GM18870 (cell line): ENCODE results near the gene OSCAR.
A peak's percentile ranks its signal among the peaks of the same experiment; 100 is the strongest.
"Not testable (repeated sequence)": the region's sequence is repeated elsewhere in the genome, so short reads cannot be mapped to it uniquely, and the experiment has no call there.

Experiments
- ATAC-seq: cut with Tn5 transposase; IDR thresholded peaks from one replicate; pipeline ENCODE4 v1.9.1; 2021; ENCODE audit warnings: moderate library complexity; ENCODE audit not compliant: unreplicated experiment

Gene OSCAR

GRCh38 chr19:54127688-54128440 is 27.3 kb upstream of the OSCAR start:
- no peak for ATAC-seq

GRCh38 chr19:54125713-54126112 is 25.1 kb upstream of the OSCAR start:
- no peak for ATAC-seq

- no peak for ATAC-seq
Measured at GRCh38 chr19:54124393-54124792, 23.8 kb upstream of the OSCAR start.

DNA sequence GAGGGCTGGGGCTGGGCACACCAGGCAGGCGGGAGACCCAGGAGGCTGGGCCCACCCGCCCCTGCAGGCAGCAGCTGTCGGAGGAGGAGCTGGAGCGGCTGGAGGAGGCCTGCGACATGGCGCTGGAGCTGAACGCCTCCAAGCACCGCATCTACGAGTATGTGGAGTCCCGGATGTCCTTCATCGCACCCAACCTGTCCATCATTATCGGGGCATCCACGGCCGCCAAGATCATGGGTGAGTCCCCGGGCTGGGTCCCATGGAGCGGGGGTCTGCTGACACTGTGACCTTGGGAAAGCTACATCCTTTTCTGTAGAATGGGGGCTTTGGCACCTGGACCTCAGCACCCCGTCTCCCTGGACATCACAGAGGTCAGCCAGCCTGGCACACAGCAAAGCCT is 23.1 kb upstream of the OSCAR start:
- no peak for ATAC-seq

- no peak for ATAC-seq
Measured at GRCh38 chr19:54121259-54121658, 20.7 kb upstream of the OSCAR start.

GRCh38 chr19:54115109-54116063 is 14.8 kb upstream of the OSCAR start, which contains the start of the genes PRPF31 and TFPT:
PRPF31 (plus strand) TSS chr19:54115754; CDS start chr19:54118279, 2,525 bp downstream.
TFPT (minus strand) TSS chr19:54115657; CDS start chr19:54115269, 388 bp downstream.
- peak; percentile 83 for ATAC-seq

DNA sequence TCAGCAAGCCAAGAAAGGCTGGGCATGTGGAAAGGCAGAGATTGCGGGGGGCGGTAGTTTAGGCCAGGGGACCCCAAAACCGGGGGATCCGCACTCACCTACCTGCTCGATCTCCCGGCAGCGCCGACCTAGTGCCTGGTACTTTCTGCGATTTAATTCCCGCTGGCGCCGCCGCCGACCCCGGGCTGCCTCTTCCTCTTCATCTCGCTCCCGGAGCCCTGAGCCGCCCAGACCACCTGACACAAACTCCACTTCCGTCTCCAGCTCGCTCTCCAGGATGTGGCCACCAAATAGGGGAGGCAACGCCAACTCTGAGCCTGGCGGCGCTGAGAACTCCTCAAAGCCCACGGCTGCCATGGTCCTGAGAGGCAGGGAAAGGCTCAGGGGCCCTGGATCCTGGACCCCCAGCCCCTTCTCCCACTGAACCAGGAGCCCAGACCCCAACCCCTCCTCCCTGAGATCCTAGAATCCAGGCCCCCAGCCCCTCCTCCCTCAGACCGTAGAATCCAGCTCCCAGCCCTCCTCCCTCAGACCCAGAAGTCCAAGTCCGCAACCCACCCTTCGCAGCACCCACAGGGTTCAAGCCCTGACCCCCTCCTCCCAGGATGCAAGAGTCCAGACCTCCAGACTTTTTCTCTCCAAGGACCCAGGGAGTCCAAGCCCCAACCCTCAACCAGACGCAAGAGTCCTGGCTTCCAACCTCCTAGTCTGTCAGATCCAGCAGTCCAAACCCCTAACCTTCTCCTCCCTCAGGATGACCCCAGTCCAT is 13.9 kb upstream of the OSCAR start:
- ATAC-seq = no peak

DNA sequence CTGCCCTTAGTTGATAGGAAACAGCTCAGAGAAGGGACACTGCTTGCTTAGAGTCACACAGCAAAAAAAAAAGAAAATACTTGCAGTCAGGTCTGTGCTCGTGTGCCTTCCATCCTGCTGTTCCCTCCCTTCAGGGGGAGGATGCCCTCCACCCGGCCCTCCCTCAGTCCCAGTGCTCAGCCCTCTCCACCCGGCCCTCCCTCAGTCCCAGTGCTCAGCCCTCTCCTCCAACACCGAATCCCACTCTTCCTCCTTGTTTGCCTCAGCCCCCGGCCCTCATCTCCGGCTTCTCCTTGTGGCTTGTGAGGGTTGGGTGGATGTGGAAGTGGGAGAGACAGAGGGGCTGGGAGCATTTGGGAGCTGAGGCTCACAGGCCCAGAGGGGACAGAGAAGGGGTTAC is 9.0 kb upstream of the OSCAR start:
- no peak for ATAC-seq

DNA sequence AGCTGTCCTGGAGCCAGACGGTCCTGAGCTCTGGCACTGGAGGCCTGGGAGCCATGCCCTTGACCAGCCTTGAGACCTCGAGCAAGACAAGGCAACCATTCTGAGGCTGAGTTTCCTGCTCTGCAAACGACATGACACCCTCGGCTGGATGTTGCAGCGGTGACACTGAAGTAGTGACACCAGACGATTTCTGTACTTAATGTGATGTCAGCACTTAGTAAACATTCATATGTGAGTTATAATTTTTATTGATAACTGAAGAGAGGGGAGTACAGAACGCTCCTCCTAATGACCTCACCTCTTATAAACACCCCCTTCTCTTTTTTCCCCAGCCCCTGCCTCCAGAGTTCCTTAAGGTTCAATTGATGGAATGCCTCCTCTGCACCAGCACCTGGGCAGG is 7.9 kb upstream of the OSCAR start:
- ATAC-seq = no peak

GRCh38 chr19:54107876-54108490 is 7.4 kb upstream of the OSCAR start:
- no peak for ATAC-seq

- ATAC-seq = no peak
Measured at GRCh38 chr19:54106716-54107115, 6.1 kb upstream of the OSCAR start.

- no peak for ATAC-seq
Measured at GRCh38 chr19:54105796-54106195, 5.2 kb upstream of the OSCAR start.

GRCh38 chr19:54104998-54105715 is 4.6 kb upstream of the OSCAR start:
- ATAC-seq = no peak

GRCh38 chr19:54102421-54103169 is 2.0 kb upstream of the OSCAR start, which contains the start of gene NDUFA3:
NDUFA3 (plus strand) TSS chr19:54102855; CDS start chr19:54102879, 24 bp downstream.
- ATAC-seq = peak; percentile 88

DNA sequence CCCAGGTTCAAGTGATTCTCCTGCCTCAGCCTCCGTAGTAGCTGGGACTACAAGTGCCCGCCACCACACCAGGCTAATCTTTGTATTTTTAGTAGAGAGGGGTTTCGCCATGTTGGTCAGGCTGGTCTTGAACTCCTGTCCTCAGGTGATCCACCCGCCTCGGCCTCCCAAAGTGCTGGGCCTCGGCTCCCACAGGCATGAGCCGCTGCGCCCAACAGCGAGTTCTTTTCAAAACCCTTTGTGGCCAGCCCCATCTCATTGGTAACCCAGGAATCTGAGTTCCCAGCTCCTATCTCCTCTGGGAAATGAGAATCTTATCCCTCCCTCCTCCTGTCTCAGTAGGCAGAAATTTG is 724 bp downstream of the OSCAR start:
- not testable (repeated sequence) for ATAC-seq

DNA sequence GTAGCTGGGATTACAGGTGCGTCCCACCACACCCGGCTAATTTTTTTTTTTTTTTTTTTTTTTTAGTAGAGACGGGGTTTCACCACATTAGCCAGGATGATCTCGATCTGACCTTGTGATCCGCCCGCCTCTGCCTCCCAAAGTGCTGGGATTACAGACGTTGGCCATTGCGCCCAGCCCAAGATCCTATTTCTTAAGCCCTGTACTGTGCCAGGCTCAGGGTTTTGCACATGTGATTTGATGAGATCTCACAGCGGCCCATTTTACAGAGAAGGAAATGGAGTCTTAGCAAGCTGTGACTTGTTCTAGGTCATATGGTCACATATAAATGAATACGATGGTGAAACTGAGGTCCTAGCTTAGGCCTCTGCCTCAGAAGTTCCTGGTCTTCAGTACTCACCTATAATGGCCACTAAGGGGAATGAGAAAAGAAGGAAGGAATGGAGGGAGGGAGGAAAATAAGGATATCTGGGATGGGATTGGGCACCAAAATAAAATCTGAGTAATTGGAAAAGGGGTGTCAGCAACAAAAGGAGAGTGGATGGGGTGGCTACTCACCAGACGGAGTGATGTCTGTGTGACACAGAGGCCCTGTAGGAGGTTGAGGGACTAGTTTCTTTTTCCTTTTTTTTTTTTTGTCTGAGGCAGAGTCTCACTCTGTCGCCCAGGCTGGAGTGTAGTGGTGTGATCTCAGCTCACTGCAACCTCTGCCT is 1.3 kb downstream of the OSCAR start:
- ATAC-seq = no peak

DNA sequence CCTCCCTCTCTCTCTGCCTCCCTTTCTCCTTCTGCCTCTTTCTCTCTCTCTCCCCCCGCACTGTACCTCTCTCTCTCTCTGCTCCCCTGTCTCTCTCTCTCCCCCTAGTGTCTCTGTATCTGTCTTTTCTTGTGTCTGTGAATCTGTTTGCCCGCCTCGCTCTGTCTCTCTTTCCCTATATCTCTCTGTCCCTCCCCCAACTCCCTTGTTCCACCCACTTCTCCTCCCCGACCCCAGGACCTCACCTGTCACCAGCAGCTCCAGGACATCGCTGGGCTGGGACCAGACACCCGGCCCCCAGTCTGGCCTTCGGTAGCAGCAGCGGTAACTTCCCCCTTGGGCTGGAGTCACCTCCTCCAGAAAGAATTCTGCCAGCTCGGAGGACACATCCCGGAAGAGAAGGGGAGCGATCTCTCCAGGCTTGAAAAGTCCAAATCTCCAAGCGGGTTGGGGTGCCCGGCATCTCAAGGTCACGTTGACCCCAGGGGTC is 3.9 kb downstream of the OSCAR start:
- ATAC-seq = no peak

GRCh38 chr19:54095859-54096616 is 4.6 kb downstream of the OSCAR start:
- ATAC-seq = not testable (repeated sequence)
